H1 (cell line): Measurements from ENCODE around the gene ACACA. TPM values are rescaled to one million over a fixed set of nuclear protein-coding genes. Genes with fewer than 3 reads are reported as not detected.

ENCODE experiments used
- CBX5 ChIP-seq: fragments of 300-800, 300-1000 bp; sonication (generic); IDR thresholded peaks from 2 replicates; pipeline ENCODE4 v1.7.1; 2016; ENCODE audit warnings: antibody characterized with exemption, low read length, low read depth
- CBX8 ChIP-seq: fragments of 300-800, 300-1000 bp; sonication (generic); IDR thresholded peaks from 2 replicates; pipeline ENCODE4 v1.7.1; 2016; ENCODE audit warnings: low read depth, low read length, borderline replicate concordance
- SP1 ChIP-seq: IDR thresholded peaks from 2 replicates; pipeline ENCODE4 v1.6.1; 2011; ENCODE audit warnings: low read depth, low read length
- SP4 ChIP-seq: IDR thresholded peaks from 2 replicates; pipeline ENCODE4 v1.6.1; 2012; ENCODE audit warnings: low read length, inconsistent platforms
- ZNF274 ChIP-seq: IDR thresholded peaks from 2 replicates; pipeline ENCODE4 v1.7.0; 2012; ENCODE audit warnings: low read length, borderline replicate concordance; ENCODE audit errors: extremely low read depth
- polyA plus RNA-seq, 7 experiments: library from polyadenylated mRNA; depleted of rRNA in 3 of 7; stranded (reverse) in 5 of 7; unstranded in 2 of 7; fragments of >200 nt in 5 of 7; fragments of 200-250 nt in 2 of 7; gene quantifications; 1 replicate in 5 of 7; 2 replicates in 1 of 7; 4 replicates in 1 of 7; pipeline versions ENCODE4 v1.2.1 to v1.2.3, GENCODE V29; 2011 to 2013; ENCODE audit warnings: missing spikeins in 2 of 7, mixed read lengths in 2 of 7
- total RNA-seq: library from RNA; stranded (reverse); fragmentation: NEBNext Ultra II Directional; extraction: Animal tissue kit (Norgen Biotek cat#: 25700); gene quantifications from 2 replicates; pipeline ENCODE4 v1.2.1, GENCODE V29; 2021
- TF ChIP-seq, protein P1 (sequence below): IDR thresholded peaks from 2 replicates; pipeline ENCODE4 v1.6.1; 2012; ENCODE audit warnings: inconsistent platforms

ACACA gene
- total and polyA plus RNA-seq, 2 of the 8 experiments (the other 6 are each of a cell fraction or from before 2014, with no cell fraction given): 74.0 to 160 TPM

DNA sequence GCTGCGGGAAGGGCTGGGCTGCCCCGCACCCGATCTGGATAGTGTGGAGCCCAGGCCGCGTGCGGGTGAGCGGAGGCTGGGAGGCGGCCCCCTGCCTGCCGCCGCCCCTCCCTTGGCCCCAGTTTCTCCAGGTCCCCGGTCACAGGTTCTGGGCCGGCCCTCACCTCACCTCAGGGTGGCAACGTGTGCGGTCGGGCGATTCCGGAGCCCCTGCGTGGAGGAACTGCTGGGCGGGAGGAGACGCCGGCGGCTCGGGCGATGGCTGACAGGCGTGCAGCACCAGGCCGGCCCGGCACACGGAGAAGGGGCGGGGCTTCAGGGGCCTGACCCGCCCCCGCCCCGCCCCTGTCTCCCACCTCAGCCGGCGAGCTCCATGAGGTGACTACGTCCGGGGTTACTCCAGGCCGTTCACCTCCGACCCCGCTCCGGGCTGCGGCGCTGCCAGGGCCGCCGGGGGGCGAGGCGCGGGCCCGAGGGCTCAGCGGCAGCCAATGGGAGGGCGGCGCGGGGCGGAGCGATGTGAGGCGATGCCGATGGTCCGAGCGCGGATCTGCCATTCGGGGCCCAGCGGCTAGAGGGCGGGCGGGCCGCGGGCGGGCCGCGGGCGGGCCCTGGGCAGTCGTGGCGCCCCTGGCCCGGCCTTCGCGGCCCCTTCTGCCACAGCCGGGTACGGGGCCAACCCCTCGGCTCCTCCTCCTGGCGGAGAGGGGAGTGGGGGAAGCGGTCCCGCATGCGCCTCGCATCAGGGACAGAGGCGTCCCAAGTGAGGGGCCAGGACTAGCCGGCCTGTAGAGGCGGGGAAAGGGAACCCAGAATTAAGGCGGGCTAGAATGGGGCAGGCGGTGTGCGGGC lies 47.6 kb downstream of the ACACA start (continued):
- no peak for TF ChIP-seq CBX5
- no peak for TF ChIP-seq ZNF274
- TF ChIP-seq CBX8: no peak
- TF ChIP-seq SP4: peak; percentile 71; the same call in 1 of the 2 replicates
- peak; percentile 42; the same call in 1 of the 2 replicates for TF ChIP-seq SP1
- TF ChIP-seq, protein P1, sequence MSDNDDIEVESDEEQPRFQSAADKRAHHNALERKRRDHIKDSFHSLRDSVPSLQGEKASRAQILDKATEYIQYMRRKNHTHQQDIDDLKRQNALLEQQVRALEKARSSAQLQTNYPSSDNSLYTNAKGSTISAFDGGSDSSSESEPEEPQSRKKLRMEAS: peak; percentile 59; the same call in 1 of the 2 replicates
